KMS-11 (cell line): Measurements from ENCODE around the gene CNTN5.

ENCODE experiments used
- H2AFZ ChIP-seq: fragments of 200-600 bp; sonication (generic); 2 replicates; pipeline ENCODE4 v1.6.1; 2016; ENCODE audit warnings: antibody characterized with exemption, mixed run types, low read depth
- H3K27ac ChIP-seq: fragments of 200-600 bp; sonication (generic); 2 replicates; pipeline ENCODE4 v1.6.1; 2016; ENCODE audit warnings: mild to moderate bottlenecking, mixed run types
- H3K27me3 ChIP-seq: fragments of 200-600 bp; sonication (generic); 2 replicates; pipeline ENCODE4 v1.6.1; 2017; ENCODE audit warnings: mild to moderate bottlenecking, low read depth, mixed run types, moderate library complexity; ENCODE audit not compliant: insufficient read depth
- H3K36me3 ChIP-seq: fragments of 200-600 bp; sonication (generic); 2 replicates; pipeline ENCODE4 v1.6.1; 2017; ENCODE audit warnings: mild to moderate bottlenecking, mixed run types; ENCODE audit not compliant: insufficient read depth
- H3K4me1 ChIP-seq: fragments of 200-600 bp; sonication (generic); 2 replicates; pipeline ENCODE4 v1.6.1; 2016; ENCODE audit warnings: mild to moderate bottlenecking, low read depth, mixed run types; ENCODE audit not compliant: poor library complexity, severe bottlenecking
- H3K4me2 ChIP-seq: fragments of 200-600 bp; sonication (generic); 2 replicates; pipeline ENCODE4 v1.7.0; 2016; ENCODE audit warnings: mild to moderate bottlenecking, mixed run types
- H3K4me3 ChIP-seq: fragments of 200-600 bp; sonication (generic); IDR thresholded peaks from 2 replicates; pipeline ENCODE4 v1.6.1; 2017; ENCODE audit warnings: low read depth, low read length, mixed read lengths; ENCODE audit not compliant: insufficient read depth
- H3K79me2 ChIP-seq: fragments of 200-600 bp; sonication (generic); 2 replicates; pipeline ENCODE4 v1.6.1; 2016; ENCODE audit warnings: low read depth, mixed run types; ENCODE audit not compliant: insufficient read depth
- H3K9ac ChIP-seq: fragments of 200-600 bp; sonication (generic); 2 replicates; pipeline ENCODE4 v1.6.1; 2016; ENCODE audit warnings: mild to moderate bottlenecking, mixed run types
- H4K20me1 ChIP-seq: fragments of 200-600 bp; sonication (generic); 2 replicates; pipeline ENCODE4 v1.6.1; 2016; ENCODE audit warnings: mild to moderate bottlenecking, mixed run types; ENCODE audit not compliant: insufficient read depth
- CTCF ChIP-seq: fragments of 200-600 bp; sonication (generic); conservative IDR thresholded peaks from 2 replicates; pipeline ENCODE4 v1.6.1; 2017; ENCODE audit warnings: low read depth, mild to moderate bottlenecking, antibody characterized with exemption, low read length, moderate library complexity, mixed read lengths

CNTN5 gene

GRCh38 chr11:100174881-100175280 lies 1154.1 kb downstream of the CNTN5 start:
- Histone ChIP-seq H3K36me3 (no peaks in the 10 kb centered on the region), H3K4me2 (no peak overlapping the region), H3K4me1 (no peaks in the 10 kb centered on the region), H4K20me1 (no peaks in the 10 kb centered on the region), H3K27ac (no peak overlapping the region), H3K4me3 (no peak overlapping the region), H3K27me3 (no peaks in the 10 kb centered on the region), H3K79me2 (no peaks in the 10 kb centered on the region), H2AFZ (no peak overlapping the region), H3K9ac (no peak overlapping the region)
- no peak for TF ChIP-seq CTCF

GRCh38 chr11:100176456-100176855 lies 1155.7 kb downstream of the CNTN5 start:
- no peak overlapping the region for H3K27ac ChIP-seq
- H3K9ac ChIP-seq = no peak overlapping the region
- H3K36me3 ChIP-seq = no peaks in the 10 kb centered on the region
- no peaks in the 10 kb centered on the region for H3K27me3 ChIP-seq
- no peaks in the 10 kb centered on the region for H4K20me1 ChIP-seq
- H2AFZ ChIP-seq = no peak overlapping the region
- H3K4me2 ChIP-seq = no peak overlapping the region
- no peaks in the 10 kb centered on the region for H3K4me1 ChIP-seq
- no peak overlapping the region for H3K4me3 ChIP-seq
- H3K79me2 ChIP-seq = no peaks in the 10 kb centered on the region
- TF ChIP-seq CTCF = no peak

- Histone ChIP-seq H3K4me2 (no peak overlapping the region), H3K27ac (no peak overlapping the region), H3K9ac (no peak overlapping the region), H3K79me2 (no peaks in the 10 kb centered on the region), H3K27me3 (no peaks in the 10 kb centered on the region), H3K4me3 (no peak overlapping the region), H3K36me3 (no peaks in the 10 kb centered on the region), H3K4me1 (no peaks in the 10 kb centered on the region), H4K20me1 (no peaks in the 10 kb centered on the region), H2AFZ (no peak overlapping the region)
- no peak for TF ChIP-seq CTCF
These were observed 1156.9 kb downstream of the CNTN5 start for GRCh38 chr11:100177651-100178050.

GRCh38 chr11:100182350-100182749 lies 1161.6 kb downstream of the CNTN5 start:
- no peak for TF ChIP-seq CTCF
- Histone ChIP-seq H3K4me1 (no peaks in the 10 kb centered on the region), H3K9ac (no peak overlapping the region), H3K4me2 (no peak overlapping the region), H3K27me3 (no peaks in the 10 kb centered on the region), H3K79me2 (no peaks in the 10 kb centered on the region), H3K36me3 (no peaks in the 10 kb centered on the region), H4K20me1 (no peaks in the 10 kb centered on the region), H3K27ac (no peak overlapping the region), H3K4me3 (no peak overlapping the region), H2AFZ (no peak overlapping the region)

- Histone ChIP-seq H4K20me1 (no peaks in the 10 kb centered on the region), H3K4me1 (no peaks in the 10 kb centered on the region), H3K4me3 (no peak overlapping the region), H2AFZ (no peak overlapping the region), H3K36me3 (no peaks in the 10 kb centered on the region), H3K9ac (no peak overlapping the region), H3K4me2 (no peak overlapping the region), H3K79me2 (no peaks in the 10 kb centered on the region), H3K27me3 (no peaks in the 10 kb centered on the region), H3K27ac (no peak overlapping the region)
- no peak for TF ChIP-seq CTCF
These were observed 1162.2 kb downstream of the CNTN5 start for GRCh38 chr11:100182927-100183326.
